Renal pelvis (tissue), 4 donors: ENCODE measurements around the gene CPZ. TPM values are rescaled to one million over a fixed set of nuclear protein-coding genes. Genes with fewer than 3 reads are reported as not detected.
"Not testable (repeated sequence)": the region's sequence is repeated elsewhere in the genome, so short reads cannot be mapped to it uniquely, and the experiment has no call there.

Experiments used
- DNase-seq: peaks from one replicate; pipeline ENCODE4 v3.0.0-alpha.2; 2013
- polyA plus RNA-seq, 3 donors: library from polyadenylated mRNA; unstranded; fragments of 120-200 nt; gene quantifications; one replicate each; pipeline ENCODE4 v1.2.1, GENCODE V29; 2013; ENCODE audit not compliant: insufficient read length in 3 of 3

Gene CPZ
- polyA plus RNA-seq, 3 donors = 20.5 to 25.2 (median 21.5) TPM

- no peak for DNase-seq
Measured at GRCh38 chr4:8649631-8650361, 57.2 kb downstream of the CPZ start.

GRCh38 chr4:8651661-8652180 lies 59.2 kb downstream of the CPZ start:
- DNase-seq = no peak

GRCh38 chr4:8652181-8653078 lies 59.9 kb downstream of the CPZ start:
- DNase-seq = no peak

- DNase-seq = no peak
Measured at GRCh38 chr4:8653326-8654000, 60.9 kb downstream of the CPZ start.

- not testable (repeated sequence) for DNase-seq
Measured at GRCh38 chr4:8654139-8654538, 61.6 kb downstream of the CPZ start.

- no peak for DNase-seq
Measured at GRCh38 chr4:8655411-8656184, 63.0 kb downstream of the CPZ start.

GRCh38 chr4:8656185-8656517 lies 63.6 kb downstream of the CPZ start:
- no peak for DNase-seq

- DNase-seq = no peak
Measured at GRCh38 chr4:8656711-8657380, 64.3 kb downstream of the CPZ start.

- DNase-seq = no peak
Measured at GRCh38 chr4:8657381-8658088, 65.0 kb downstream of the CPZ start.

GRCh38 chr4:8662776-8663175 lies 70.2 kb downstream of the CPZ start:
- DNase-seq = no peak

GRCh38 chr4:8664031-8664805 lies 71.7 kb downstream of the CPZ start:
- DNase-seq = no peak

GRCh38 chr4:8664976-8665375 lies 72.4 kb downstream of the CPZ start:
- DNase-seq = no peak

- no peak for DNase-seq
Measured at GRCh38 chr4:8665406-8666360, 73.1 kb downstream of the CPZ start.

GRCh38 chr4:8666581-8666980 lies 74.0 kb downstream of the CPZ start:
- DNase-seq = no peak
